ENCODE data around the gene DCLRE1B. TPM values are rescaled to one million over a fixed set of nuclear protein-coding genes. Genes with fewer than 3 reads are reported as not detected.

DCLRE1B gene
- total RNA-seq, 2 experiments from 2014 or later: 19.1 to 19.3 TPM

DNA sequence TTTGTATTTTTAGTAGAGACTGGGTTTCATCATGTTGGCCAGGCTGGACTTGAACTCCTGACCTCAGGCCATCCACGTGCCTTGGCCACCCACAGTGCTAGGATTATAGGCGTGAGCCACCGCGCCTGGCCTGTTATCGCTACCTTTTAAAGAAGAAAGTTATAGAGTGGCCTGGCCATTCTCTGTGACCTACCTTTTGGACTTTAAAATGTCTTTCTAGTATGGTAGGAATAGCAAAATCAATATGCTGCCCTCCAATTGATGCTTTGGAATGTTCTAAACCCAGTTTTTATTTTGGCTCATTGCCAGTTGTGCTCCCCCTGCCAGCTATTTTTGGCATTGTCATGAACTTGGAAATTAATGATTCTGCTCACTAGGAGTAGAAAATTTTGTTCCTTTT, 43.9 kb downstream of the DCLRE1B start:
- TF ChIP-seq, protein P1, sequence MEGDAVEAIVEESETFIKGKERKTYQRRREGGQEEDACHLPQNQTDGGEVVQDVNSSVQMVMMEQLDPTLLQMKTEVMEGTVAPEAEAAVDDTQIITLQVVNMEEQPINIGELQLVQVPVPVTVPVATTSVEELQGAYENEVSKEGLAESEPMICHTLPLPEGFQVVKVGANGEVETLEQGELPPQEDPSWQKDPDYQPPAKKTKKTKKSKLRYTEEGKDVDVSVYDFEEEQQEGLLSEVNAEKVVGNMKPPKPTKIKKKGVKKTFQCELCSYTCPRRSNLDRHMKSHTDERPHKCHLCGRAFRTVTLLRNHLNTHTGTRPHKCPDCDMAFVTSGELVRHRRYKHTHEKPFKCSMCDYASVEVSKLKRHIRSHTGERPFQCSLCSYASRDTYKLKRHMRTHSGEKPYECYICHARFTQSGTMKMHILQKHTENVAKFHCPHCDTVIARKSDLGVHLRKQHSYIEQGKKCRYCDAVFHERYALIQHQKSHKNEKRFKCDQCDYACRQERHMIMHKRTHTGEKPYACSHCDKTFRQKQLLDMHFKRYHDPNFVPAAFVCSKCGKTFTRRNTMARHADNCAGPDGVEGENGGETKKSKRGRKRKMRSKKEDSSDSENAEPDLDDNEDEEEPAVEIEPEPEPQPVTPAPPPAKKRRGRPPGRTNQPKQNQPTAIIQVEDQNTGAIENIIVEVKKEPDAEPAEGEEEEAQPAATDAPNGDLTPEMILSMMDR (IDR thresholded peaks at IDR 0.05): peak; percentile 43
- intact Hi-C loops (cut with micrococcal nuclease): no loop called here
- no peak overlapping the region for H3K4me3 Mint-ChIP-seq
- no peak for ATAC-seq
- POLR2A ChIA-PET: interaction anchor here (0.8 to 5.2 kb wide), 7 partner anchors 8 to 166 kb away, joined by 3 to 60 read pairs (median 3); partner anchors contain the start of genes HIPK1 and RSBN1
- no peaks in the 10 kb centered on the region for H3K9me3 Mint-ChIP-seq
- DNase-seq: no peak
- H3K27ac Mint-ChIP-seq: peak overlapping the region; percentile 88
- H3K27me3 Mint-ChIP-seq: no peaks in the 10 kb centered on the region
- CTCF ChIA-PET: interaction anchor here (0.8 to 7.6 kb wide), 8 partner anchors 7 to 333 kb away, joined by 3 to 57 read pairs (median 8); partner anchors contain the start of genes AP4B1 and HIPK1
- peaks cover 74% of the 10 kb centered on the region for H3K4me1 Mint-ChIP-seq (ENCODE audit: low read depth)
- peaks cover 39% of the 10 kb centered on the region for H3K36me3 Mint-ChIP-seq (ENCODE audit: low read depth)

DNA sequence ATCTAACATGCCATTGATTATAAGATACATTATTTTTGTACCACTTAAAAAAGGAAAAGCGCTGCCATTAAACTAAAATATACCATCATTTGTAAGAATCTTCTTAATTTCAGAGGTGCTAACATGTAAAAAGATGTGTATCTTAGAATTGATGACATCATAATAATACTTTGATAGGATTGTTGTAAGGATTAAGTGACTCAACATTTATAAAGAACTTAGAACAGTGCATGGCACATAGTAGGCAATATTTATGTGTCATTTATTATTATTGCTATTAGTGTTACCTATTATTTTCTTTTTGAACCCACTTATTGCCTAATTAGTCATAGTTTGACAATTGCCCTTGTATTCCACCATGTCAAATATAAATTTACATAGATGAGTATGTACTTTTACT, 45.8 kb downstream of the DCLRE1B start:
- ATAC-seq: no peak
- Mint-ChIP-seq H3K4me3 (no peak overlapping the region), H3K27ac (no peak overlapping the region), H3K9me3 (no peaks in the 10 kb centered on the region), H3K27me3 (no peaks in the 10 kb centered on the region), H3K36me3 (ENCODE audit: low read depth) (peaks cover 42% of the 10 kb centered on the region), H3K4me1 (ENCODE audit: low read depth) (peaks cover 73% of the 10 kb centered on the region)
- DNase-seq: no peak
- ChIA-PET CTCF (interaction anchor here (7.6 kb wide), 1 partner anchor 21 kb away, joined by 57 read pairs; the partner anchor contains the start of gene HIPK1), POLR2A (interaction anchor here (1.2 to 1.4 kb wide), 2 partner anchors 11 to 15 kb away, joined by 3 read pairs; no protein-coding TSS in a partner anchor)
- intact Hi-C loops (cut with micrococcal nuclease): loop anchor here (5.0 kb wide), 1 partner anchor 89 kb away; no protein-coding TSS in a partner anchor
- TF ChIP-seq, protein P1 (IDR thresholded peaks at IDR 0.05): no peak

DNA sequence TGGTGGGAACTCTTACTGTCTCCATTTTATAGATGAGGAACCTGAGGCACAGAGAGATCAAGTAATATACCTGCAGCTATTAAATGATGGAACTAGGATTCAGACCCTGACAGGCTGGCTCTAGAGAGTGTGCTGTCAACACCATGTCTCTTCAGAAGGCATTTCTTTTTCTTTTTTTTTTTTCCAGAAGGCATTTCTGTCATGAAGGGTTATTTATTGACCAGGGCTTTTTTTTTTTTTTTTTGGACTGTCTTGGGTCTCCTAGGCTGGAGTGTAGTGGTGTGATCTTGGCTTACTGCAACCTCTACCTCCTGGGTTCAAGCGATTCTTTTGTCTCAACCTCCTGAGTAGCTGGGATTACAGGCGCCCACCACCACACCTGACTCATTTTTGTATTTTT, 46.6 kb downstream of the DCLRE1B start:
- DNase-seq (no peak), ATAC-seq (no peak)
- TF ChIP-seq, protein P1 (IDR thresholded peaks at IDR 0.05): no peak
- no peak overlapping the region for H3K4me3 Mint-ChIP-seq
- H3K4me1 Mint-ChIP-seq (ENCODE audit: low read depth): peaks cover 70% of the 10 kb centered on the region
- H3K27ac Mint-ChIP-seq: peak overlapping the region; percentile 72
- intact Hi-C loops (cut with micrococcal nuclease): loop anchor here (5.0 kb wide), 1 partner anchor 89 kb away; no protein-coding TSS in a partner anchor
- ChIA-PET POLR2A (interaction anchor here (1.1 to 1.9 kb wide), 3 partner anchors 12 to 22 kb away, joined by 3 to 10 read pairs (median 3); partner anchors contain the start of gene HIPK1), CTCF (interaction anchor here (0.7 to 7.6 kb wide), 4 partner anchors 13 to 48 kb away, joined by 4 to 57 read pairs (median 4); partner anchors contain the start of genes AP4B1 and HIPK1)
- H3K9me3 Mint-ChIP-seq: no peaks in the 10 kb centered on the region
- no peaks in the 10 kb centered on the region for H3K27me3 Mint-ChIP-seq
- peaks cover 45% of the 10 kb centered on the region for H3K36me3 Mint-ChIP-seq (ENCODE audit: low read depth)

- Mint-ChIP-seq H3K27me3 (no peaks in the 10 kb centered on the region), H3K27ac (no peak overlapping the region), H3K4me1 (ENCODE audit: low read depth) (peaks cover 45% of the 10 kb centered on the region), H3K36me3 (ENCODE audit: low read depth) (peaks cover 58% of the 10 kb centered on the region), H3K4me3 (no peak overlapping the region), H3K9me3 (no peaks in the 10 kb centered on the region)
- DNase-seq (no peak), ATAC-seq (no peak)
- TF ChIP-seq, protein P1 (IDR thresholded peaks at IDR 0.05): no peak
- intact Hi-C loops (cut with micrococcal nuclease): no loop called here
- POLR2A ChIA-PET: interaction anchor here (0.6 kb wide), 1 partner anchor 152 kb away, joined by 3 read pairs; no protein-coding TSS in a partner anchor
- CTCF ChIA-PET: interaction anchor here (0.6 to 4.0 kb wide), 4 partner anchors 11 to 325 kb away, joined by 3 to 12 read pairs (median 6); no protein-coding TSS in a partner anchor
These were observed 52.9 kb downstream of the DCLRE1B start for GRCh38 chr1:113957984-113958383.

GRCh38 chr1:113958691-113959090, 53.6 kb downstream of the DCLRE1B start:
- DNase-seq (no peak), ATAC-seq (no peak)
- intact Hi-C loops (cut with micrococcal nuclease): no loop called here
- ChIA-PET CTCF (interaction anchor here (2.0 to 4.0 kb wide), 2 partner anchors 12 to 123 kb away, joined by 9 to 12 read pairs; no protein-coding TSS in a partner anchor), POLR2A (no interaction called here)
- TF ChIP-seq, protein P1 (IDR thresholded peaks at IDR 0.05): no peak
- peaks cover 64% of the 10 kb centered on the region for H3K36me3 Mint-ChIP-seq (ENCODE audit: low read depth)
- H3K27ac Mint-ChIP-seq: no peak overlapping the region
- H3K9me3 Mint-ChIP-seq: no peaks in the 10 kb centered on the region
- H3K4me1 Mint-ChIP-seq (ENCODE audit: low read depth): peaks cover 50% of the 10 kb centered on the region
- no peaks in the 10 kb centered on the region for H3K27me3 Mint-ChIP-seq
- no peak overlapping the region for H3K4me3 Mint-ChIP-seq

Measured in activated CD8-positive, alpha-beta T cell treated with anti-CD3 and anti-CD28 coated beads for 36 hours (primary cell).